Measurements from ENCODE around the gene GPATCH3.
"Not testable (repeated sequence)": the region's sequence is repeated elsewhere in the genome, so short reads cannot be mapped to it uniquely, and the experiment has no call there.

GPATCH3 gene

DNA sequence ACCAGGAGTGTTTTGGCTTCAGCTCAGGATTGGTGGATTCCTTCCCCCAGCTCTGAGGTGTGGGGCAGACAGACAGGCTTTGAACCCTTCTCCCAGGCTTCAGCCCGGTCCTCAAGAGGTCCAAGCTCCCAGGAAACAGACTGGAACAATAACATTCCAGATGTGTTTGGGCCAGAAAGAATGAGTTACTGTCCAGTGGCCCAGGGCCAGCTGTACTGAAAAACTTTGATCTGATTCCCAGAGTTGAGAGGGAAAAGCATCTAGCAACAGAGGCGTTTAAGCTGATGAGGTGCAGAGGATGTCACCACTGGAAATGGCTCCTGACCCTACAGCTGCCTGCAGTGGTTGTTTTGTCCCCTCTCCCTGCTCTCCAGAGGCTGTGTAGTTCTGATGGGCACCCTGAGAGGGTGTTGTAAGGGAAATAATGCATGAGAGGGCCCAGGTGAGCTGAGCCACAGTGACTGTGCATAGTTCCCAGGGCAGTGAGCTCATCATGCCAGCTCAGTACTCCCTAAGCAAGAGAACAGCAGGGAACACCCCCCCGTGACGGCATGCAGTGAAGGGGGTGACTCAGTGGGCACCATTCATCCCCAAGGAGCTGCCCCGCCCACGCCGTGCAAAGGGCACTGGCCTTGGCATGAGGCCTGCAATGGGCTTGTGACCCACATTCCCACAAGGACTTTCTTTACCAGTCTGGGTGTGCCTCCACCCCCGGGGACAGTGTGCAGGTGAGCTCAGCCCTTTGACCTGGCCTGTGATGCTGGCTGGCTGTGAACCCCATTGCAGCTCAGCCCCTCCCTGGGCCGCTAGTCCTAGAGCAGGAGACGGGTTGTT lies 51.1 kb downstream of the GPATCH3 start:
- no peak overlapping the region for H3K4me3 ChIP-seq (ENCODE audit: low read depth, low read length)

DNA sequence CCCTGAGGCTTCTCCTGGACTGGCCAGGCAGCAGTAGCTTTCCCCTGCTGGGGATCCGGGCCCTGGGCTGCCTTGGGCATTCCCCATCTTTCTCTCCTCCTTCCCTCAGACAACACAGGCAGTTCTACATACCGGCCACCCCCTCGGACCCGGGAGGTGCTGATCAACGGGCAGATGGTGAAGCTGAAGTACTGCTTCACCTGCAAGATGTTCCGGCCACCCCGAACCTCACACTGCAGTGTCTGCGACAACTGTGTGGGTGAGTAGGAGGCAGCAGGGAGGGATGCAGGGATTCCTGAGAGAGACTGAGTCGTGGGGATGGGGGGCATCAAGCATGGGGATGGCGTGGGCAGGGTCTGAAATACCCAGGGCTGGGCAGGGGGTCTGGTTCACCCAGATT lies 51.8 kb downstream of the GPATCH3 start:
- H3K4me3 ChIP-seq (ENCODE audit: low read depth, low read length) = no peak overlapping the region

DNA sequence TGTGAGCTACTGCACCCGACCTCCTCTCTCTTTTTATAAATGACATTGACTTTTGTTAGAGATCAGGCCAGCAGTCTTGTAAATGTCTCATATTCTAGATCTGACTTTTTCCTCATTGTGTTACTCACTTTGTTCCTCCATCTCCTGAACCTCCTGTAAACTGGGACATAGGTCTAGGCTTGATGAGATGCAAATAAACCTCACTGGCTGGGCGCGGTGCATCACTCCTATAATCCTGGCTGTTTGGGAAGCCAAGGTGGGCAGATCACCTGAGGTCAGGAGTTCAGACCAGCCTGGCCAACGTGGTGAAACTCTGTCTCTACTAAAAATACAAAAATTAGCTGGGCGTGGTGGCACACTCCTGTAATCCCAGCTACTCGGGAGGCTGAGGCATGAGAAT lies 52.4 kb downstream of the GPATCH3 start:
- not testable (repeated sequence) for H3K4me3 ChIP-seq (ENCODE audit: low read depth, low read length)

DNA sequence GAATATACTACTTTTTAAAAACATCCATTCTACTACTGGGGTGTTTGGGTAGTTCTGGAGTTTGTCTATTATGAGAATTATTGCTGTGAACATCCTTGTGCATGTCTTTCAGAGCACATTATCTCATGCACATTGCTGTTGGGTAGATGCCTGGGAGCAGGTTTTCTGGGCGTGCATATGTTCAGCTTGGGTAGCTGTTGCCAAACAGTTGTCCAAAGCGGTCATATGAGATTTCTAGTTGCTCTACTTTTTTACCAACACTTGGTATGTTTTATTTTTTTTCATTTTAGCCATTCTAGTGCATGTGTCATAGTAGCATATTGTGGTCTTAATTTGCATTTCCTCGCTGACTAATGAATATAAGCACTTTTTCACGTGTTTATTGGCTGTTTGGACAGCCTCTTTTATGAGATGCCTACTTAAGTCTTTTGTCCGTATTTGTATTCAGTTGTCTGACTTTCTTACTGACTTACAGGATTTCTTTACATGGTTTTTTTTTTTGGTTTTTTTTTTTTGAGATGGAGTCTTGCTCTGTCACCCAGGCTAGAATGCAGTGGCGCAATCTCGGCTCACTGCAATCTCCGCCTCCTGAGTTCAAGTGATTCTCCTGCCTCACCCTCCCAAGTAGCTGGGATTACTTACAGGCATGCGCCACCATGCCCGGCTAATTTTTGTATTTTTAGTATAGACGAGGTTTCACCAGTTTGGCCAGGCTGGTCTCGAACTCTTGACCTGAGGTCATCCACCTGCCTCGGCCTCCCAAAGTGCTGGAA lies 55.7 kb downstream of the GPATCH3 start:
- H3K4me3 ChIP-seq (ENCODE audit: low read depth, low read length) = no peak overlapping the region

Data from iPS-11a (cell line).